Uterus (tissue), 4 donors: ENCODE measurements around the gene TNRC6A. TPM values are rescaled to one million over a fixed set of nuclear protein-coding genes. Genes with fewer than 3 reads are reported as not detected.
"Not testable (repeated sequence)": the region's sequence is repeated elsewhere in the genome, so short reads cannot be mapped to it uniquely, and the experiment has no call there.

Experiments used
- DNase-seq, 2 donors: peaks; one replicate each; pipeline ENCODE4 v3.0.0-alpha.2; 2019 to 2020
- H3K27ac ChIP-seq, 2 donors: fragments of 200-600 bp; sonication (generic); 1 replicate in 1 of 2; 2 replicates in 1 of 2; pipeline ENCODE4 v1.5.1; 2016 to 2018
- H3K27me3 ChIP-seq, 2 donors: fragments of 200-600 bp; sonication (generic); one replicate each; pipeline ENCODE4 v1.5.1; 2018 to 2019; ENCODE audit warnings: control low read depth in 1 of 2
- H3K36me3 ChIP-seq, 2 donors: fragments of 200-600 bp; sonication (generic); one replicate each; pipeline ENCODE4 v1.5.1; 2019; ENCODE audit warnings: control low read depth in 1 of 2
- H3K4me1 ChIP-seq, 2 donors: fragments of 200-600 bp; sonication (generic); one replicate each; pipeline ENCODE4 v1.5.1; 2018 to 2019; ENCODE audit warnings: control low read depth in 1 of 2
- H3K4me3 ChIP-seq, 2 donors: fragments of 200-600 bp; sonication (generic); 1 replicate in 1 of 2; 2 replicates in 1 of 2; pipeline ENCODE4 v1.5.1; 2018 to 2019; ENCODE audit warnings: mild to moderate bottlenecking in 1 of 2
- H3K9me3 ChIP-seq, 2 donors: fragments of 200-600 bp; sonication (generic); one replicate each; pipeline ENCODE4 v1.5.1; 2019; ENCODE audit warnings: control low read depth in 1 of 2
- CTCF ChIP-seq, 4 experiments: fragments of 200-600 bp in 2 of 4; fragments of 450-650 bp in 2 of 4; sonication (generic) in 2 of 4; IDR thresholded peaks; one replicate each; pipeline ENCODE4 v1.5.1; 2016 to 2019; ENCODE audit warnings: antibody characterized with exemption in 4 of 4, mild to moderate bottlenecking in 2 of 4, moderate library complexity in 1 of 4
- POLR2A ChIP-seq, 2 donors: fragments of 450-650 bp; IDR thresholded peaks; one replicate each; pipeline ENCODE4 v1.6.1; 2016; ENCODE audit warnings: antibody characterized with exemption in 2 of 2, mild to moderate bottlenecking in 1 of 2, moderate library complexity in 1 of 2
- intact Hi-C: fragments of 100-400 bp; cut with DNase I; formaldehyde crosslinking; loops from one replicate; pipeline ENCODE4 v1.15.1; 2023; ENCODE audit warnings: low total_unique reads
- total RNA-seq, 4 donors: library from RNA; depleted of rRNA in 3 of 4; stranded (reverse); fragments of >200 nt in 3 of 4; gene quantifications; one replicate each; pipeline versions ENCODE4 v1.1.0 to v1.2.4, GENCODE V29; 2014 to 2023
- donor health status: DM: yes; HTN: yes; CAD: no.

TNRC6A gene
- total RNA-seq, 4 donors from 2014 or later, result 22.6 to 109 (median 49.2) TPM

DNA sequence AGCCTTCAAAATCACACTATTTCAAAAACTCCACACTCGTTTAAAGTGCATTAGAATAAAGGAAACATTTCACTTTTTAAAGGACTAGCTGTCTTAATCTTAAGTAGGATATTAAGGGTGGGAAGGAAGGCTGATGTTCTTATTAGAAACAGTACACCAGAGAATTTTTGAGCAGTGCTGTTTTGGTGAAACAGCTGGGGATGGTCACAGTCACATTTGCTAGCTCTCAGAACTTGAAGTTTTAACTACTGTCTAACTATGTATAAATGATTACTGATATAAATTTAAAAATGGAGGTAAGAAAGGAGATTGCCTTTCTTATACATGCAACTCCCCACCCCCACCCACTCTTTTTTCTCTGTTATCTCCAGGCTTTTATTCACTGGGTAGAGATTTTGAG lies 77.8 kb downstream of the TNRC6A start:
- intact Hi-C loops, result no loop called here
- no peaks in the 10 kb centered on the region for H3K9me3 ChIP-seq
- no peak overlapping the region for H3K4me3 ChIP-seq
- no peak overlapping the region for H3K27ac ChIP-seq
- H3K27me3 ChIP-seq, result no peaks in the 10 kb centered on the region
- no peak for DNase-seq
- H3K4me1 ChIP-seq, result no peaks in the 10 kb centered on the region
- no peaks in the 10 kb centered on the region for H3K36me3 ChIP-seq
- no peak for TF ChIP-seq CTCF (IDR thresholded peaks at IDR 0.05)
- no peak for TF ChIP-seq POLR2A (IDR thresholded peaks at IDR 0.05)

DNA sequence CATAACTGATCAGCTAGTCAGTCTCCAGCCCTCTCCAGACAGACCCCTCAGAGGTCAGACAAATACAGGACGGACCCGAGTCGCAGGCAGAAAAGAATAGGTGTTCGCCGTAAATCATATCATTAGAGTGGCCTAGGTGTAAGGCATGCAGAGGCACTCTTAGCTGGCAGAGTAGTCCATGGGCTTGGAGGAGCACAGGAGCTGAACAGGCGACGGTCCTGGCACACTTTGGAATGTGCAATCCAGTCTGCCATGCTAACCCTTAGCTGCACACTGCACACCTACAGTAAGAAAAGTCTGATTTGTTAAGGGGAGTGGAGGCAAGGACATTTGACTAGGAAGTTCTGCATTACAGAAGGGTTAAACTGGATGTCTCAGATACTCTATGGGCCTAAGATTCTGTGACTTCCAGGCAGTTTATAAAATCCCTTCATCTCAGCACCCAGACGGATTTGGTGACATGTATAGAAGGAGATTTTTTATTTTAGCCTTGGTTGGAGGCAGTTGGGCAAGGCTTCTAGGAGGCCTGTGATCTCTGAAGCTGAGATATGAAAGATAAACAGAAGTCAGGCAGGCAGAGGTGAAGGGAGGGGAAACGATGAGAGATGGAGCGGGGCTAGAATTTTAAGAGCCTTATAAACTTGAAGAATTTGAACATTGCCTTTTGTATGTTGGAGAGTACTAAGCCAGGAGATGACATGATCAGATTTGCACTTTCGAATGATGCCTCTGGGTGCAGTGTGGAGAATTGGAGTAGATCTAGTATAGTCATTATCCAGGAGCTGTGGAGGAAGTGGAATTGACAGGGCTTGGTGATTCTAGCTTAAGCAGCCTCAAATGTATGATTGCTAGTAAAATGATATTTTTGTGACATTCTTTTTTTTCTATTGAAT lies 81.7 kb downstream of the TNRC6A start:
- no peaks in the 10 kb centered on the region for H3K4me1 ChIP-seq
- TF ChIP-seq CTCF (IDR thresholded peaks at IDR 0.05), result no peak
- no peak for TF ChIP-seq POLR2A (IDR thresholded peaks at IDR 0.05)
- no peak overlapping the region for H3K27ac ChIP-seq
- H3K9me3 ChIP-seq, result no peaks in the 10 kb centered on the region
- intact Hi-C loops, result no loop called here
- H3K36me3 ChIP-seq, result no peaks in the 10 kb centered on the region
- H3K4me3 ChIP-seq, result no peak overlapping the region
- DNase-seq, result no peak
- H3K27me3 ChIP-seq, result no peaks in the 10 kb centered on the region

DNA sequence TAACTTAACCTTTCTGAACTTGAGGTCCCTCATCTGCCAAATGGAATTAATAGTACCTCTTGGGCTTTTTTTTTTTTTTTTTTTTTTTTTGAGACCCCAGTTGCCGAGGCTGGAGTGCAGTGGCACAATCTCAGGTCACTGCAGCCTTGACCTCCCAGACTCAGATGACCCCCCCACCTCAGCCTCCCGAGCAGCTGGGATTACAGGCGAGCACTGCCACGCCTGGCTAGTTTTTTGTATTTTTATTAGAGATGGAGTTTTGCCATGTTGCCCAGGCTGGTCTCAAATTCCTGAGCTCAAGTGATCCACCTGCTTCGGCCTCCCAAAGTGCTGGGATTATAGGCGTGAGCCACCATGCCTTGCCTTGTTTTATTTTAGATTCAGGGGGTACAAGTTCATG lies 83.4 kb downstream of the TNRC6A start:
- H3K4me3 ChIP-seq, H3K27me3 ChIP-seq, H3K36me3 ChIP-seq, H3K9me3 ChIP-seq, DNase-seq, H3K27ac ChIP-seq, H3K4me1 ChIP-seq, intact Hi-C loops: not testable (repeated sequence)

- DNase-seq, result no peak
- H3K36me3 ChIP-seq, result no peaks in the 10 kb centered on the region
- intact Hi-C loops, result no loop called here
Observed at GRCh38 chr16:24815021-24815420, 85.6 kb downstream of the TNRC6A start.

GRCh38 chr16:24816688-24817087 lies 87.2 kb downstream of the TNRC6A start:
- no peak for DNase-seq
- Histone ChIP-seq H3K27me3 (no peaks in the 10 kb centered on the region), H3K27ac (no peak overlapping the region), H3K9me3 (no peaks in the 10 kb centered on the region), H3K36me3 (no peaks in the 10 kb centered on the region), H3K4me1 (no peaks in the 10 kb centered on the region), H3K4me3 (no peak overlapping the region)
- intact Hi-C loops, result no loop called here
- TF ChIP-seq CTCF (IDR thresholded peaks at IDR 0.05) (no peak), POLR2A (IDR thresholded peaks at IDR 0.05) (no peak)

More at GRCh38 chr16:24815021-24815420, 85.6 kb downstream of the TNRC6A start:
- Histone ChIP-seq H3K9me3 (no peaks in the 10 kb centered on the region), H3K4me3 (no peak overlapping the region), H3K4me1 (no peaks in the 10 kb centered on the region), H3K27me3 (no peaks in the 10 kb centered on the region), H3K27ac (no peak overlapping the region)
- TF ChIP-seq CTCF (IDR thresholded peaks at IDR 0.05), result no peak
- no peak for TF ChIP-seq POLR2A (IDR thresholded peaks at IDR 0.05)
